ENCODE measurements around the gene SGCD.

Gene SGCD

DNA sequence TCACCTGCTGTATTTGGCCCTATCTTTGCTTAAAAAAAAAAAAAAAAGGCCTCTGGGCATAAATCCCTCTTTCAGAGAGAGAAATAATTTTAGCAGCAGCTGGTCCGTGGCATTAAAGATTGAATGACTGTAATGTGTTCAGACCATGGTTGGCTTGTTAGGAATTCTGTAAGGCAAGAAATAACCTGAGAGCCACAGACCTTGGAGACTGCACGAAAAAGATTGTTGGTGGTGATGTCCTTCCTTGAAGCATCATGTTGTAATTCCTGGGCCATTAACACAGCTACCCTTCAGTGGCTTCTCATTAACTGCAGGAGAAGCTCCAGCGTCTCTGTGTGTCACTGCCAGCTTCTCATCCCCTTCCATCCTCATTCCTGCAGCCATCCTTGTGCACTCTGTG, 79.0 kb downstream of the SGCD start:
- no peak for DNase-seq

DNA sequence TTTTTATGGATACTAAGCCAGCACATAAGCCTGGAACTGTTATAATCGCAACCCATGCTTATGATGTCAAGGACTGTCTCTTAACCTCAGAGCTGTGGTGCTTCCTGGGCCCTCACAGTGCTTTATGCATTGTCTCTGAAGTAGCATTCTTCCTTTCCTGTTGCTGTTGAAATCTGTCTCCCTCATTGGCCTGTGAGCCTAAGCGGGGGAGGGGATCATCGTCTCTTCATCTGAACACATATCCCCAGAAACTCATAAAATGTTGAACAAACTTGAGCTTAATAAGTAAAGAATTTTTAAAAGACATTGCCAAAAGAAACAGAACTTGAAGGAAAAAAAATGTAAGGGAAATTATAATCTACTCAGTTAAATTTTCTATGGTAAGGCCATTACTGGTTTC, 80.3 kb downstream of the SGCD start:
- no peak for DNase-seq

DNA sequence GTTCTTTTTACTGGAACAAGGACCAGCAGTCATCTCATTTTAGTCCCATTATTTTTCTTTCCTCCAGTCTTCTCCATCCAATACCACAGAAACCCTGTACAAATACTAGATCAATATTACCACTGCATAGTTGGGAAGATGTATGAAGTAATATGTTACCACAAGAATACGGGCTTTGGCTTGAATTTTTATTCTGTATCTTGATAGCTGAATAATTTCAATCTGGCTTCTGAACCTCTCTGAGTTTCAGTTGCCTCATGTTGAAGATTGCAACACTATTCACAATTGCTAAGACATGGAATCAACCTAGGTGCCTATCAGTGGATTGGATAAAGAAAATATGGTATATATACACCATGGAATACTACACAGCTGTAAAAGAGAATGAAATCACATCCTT, 82.9 kb downstream of the SGCD start:
- no peak for DNase-seq

DNA sequence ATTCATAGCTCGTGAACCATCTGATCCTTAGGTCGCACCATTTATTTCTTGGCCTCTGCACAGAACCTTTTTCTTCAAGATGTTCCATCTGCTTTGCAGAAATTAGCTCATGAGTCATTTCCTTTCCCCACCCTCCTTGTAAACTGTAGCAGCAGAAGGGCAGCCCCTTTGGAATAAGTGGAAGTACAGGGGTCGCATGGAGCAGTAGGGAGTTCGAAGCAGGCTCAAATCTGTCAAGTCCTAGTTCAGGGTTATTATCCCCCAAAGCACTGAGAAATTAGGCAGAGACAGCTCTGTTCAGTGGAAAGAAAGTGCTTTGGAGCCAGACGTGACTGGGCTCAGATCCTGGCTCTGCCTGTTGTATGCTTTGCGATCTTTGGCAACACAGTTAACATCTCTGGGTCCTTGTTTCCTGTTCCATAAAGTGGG, 84.2 kb downstream of the SGCD start:
- no peak for DNase-seq

DNA sequence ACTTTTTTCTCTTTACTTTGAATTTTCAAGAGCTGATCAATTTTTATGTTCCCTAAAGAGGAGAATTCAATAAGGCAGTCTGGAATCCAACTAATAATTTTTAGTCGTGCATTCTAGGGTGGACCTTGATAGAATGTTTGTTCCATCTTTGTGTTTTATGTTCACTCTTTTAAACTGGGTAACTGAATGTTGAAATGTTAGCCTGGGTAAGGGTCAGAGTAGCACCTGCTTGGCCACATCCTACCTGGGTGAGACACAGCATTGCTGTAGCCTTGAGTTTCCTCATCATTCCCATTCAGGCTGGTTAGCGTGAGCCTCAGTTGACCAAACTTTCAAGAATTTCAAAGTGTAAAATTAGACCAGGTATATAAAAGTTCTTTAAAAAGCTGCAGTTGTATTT, 85.0 kb downstream of the SGCD start:
- DNase-seq: no peak

DNA sequence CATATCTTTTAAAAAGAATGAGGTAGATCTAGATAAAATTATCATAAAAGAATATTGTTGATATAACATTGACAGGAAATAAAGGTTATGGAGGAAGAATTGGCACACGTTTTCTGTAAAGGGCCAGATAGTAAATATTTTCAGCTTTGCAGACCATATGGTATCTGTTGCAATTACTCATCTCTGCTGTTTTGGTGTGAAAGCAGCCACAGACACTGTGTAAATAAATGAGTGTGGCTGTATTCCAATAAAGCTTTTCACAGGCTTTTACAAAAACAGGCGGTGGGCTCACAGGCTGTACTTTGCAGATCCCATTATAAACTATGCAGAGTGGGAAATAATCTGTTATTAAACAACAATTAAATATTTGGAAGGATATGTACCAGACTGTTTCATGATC, 87.4 kb downstream of the SGCD start:
- no peak for DNase-seq

DNA sequence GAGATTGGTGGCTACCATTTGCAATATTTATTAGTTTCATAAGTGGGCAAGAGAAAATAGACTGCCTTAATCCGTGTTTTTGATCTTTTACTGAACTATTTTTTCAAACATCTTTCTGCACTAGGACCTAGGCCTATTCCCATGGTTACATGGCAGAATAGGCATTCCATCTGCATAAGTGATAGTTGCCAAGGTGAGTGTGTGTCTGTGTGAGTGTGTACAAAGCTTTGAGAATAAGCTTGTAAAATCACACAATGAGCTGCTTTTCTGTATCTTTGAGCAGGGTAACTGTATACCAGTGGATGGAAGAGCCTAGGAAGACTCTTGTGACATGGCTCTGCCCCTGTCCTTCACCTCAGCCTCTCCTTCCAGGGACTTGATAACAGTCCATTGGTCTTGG, 92.7 kb downstream of the SGCD start:
- no peak for DNase-seq

DNA sequence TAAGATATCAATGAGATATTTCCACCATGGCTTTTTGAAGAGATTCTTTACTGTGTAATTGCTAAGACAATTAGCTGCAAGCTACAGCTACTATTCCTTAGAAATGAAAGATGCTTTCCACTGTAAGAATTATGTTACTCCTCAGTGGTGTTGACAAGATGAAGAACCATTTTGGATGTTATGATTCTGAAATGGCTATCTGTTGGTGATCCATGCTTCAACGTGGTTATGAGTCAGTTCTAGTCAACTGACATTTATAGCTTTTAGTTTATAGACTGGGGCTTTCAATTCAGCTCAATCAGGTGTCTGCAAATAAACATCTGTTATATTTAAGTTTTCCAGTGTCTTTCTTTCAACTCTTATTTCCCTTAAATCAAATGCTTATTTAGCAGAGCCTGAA, 93.7 kb downstream of the SGCD start:
- no peak for DNase-seq

DNA sequence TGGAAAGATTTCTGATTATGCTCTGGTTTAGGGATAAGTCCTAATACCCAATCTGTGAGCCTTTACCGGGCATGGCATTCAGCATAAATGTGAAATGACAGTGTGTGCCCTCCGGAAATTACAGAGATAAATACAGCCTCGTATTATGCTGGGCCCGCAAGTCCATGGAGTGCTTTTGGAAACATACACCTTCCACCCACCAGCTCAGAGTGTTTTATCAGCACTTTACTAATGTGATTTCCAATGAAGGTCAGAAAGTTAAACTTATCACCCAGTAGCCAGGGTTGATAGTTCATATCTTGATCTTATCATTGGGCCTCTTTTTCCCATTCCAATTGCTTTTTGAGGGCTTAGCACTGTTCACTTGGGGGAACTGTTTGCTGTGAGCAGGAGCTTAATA, 94.8 kb downstream of the SGCD start:
- DNase-seq: no peak

DNA sequence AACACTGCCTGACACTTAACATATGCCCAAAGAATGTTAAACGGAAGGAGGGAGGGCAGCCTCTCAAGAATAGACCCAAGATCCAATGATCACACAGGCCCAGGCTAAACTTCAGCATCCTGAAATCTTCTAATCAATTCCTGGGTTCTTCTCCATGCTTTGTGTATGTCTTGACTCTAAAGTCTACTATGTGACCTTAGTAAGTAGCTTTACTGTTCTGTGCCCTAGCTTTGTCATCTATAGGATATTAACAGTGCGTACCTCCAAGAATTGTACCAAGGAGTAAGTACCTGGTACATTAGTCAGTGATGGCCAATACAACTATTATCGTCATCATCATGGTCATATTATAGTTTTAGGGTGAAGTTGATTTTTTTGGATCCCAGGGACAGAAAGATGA, 96.6 kb downstream of the SGCD start:
- DNase-seq: no peak

DNA sequence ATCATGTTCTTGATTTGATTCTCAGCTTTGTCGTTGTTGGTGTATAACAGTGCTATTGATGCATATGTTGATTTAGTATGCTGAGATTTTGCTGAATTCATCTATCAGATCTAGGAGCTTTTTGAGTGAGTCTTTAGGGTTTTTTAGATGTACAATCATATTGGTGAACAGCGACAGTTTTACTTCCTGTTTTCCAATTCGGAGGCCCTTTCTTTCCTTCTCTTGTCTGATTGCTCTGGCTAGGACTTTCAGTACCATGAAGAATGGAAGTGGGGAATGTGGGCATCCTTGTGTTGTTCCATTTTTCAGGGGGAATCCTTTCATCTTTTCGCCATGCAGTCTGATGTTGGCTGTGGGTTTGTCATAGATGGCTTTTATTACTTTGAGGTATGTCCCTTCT, 100.4 kb downstream of the SGCD start:
- no peak for DNase-seq

DNA sequence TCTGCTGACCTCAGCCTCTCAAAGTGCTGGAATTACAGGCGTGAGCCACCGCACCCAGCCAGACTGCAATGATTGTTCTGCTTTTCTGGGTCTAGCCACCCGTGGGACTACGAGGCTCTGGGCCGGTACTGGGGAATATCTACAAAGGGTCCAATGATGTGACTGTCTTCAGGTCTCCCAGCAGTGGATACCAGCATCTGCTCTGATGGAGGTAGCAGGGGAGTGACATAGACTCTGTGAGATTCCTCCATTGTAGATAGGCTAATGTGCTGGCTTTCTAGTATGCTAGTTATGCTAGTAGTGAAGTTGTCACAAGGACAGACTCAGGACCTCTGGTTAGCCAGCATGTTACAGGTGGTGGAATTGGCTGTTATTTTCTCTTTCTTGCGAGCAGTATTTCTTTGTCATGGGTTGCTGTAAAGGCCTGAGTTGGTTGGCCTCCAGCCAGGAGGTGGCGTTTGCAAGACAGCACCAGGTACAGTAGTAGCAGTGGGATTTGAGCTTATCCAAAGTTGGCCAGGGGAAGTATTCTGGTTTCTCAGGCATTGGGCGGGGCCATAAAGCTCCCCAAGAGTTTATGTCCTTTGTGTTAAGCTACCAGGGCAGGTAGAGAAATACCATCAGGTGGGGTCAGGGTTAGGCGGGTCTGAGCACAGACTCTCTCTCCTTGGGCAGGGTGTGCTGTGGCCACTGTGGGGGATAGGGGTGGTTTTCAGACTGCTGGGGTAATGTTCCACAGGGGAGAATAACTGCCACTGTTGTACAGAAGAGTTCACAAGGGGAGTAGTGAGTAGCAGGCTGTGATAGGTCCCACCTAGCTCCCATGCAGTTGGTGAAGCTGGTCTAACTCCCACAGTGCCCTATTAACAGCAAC, 105.2 kb downstream of the SGCD start:
- no peak for DNase-seq

DNA sequence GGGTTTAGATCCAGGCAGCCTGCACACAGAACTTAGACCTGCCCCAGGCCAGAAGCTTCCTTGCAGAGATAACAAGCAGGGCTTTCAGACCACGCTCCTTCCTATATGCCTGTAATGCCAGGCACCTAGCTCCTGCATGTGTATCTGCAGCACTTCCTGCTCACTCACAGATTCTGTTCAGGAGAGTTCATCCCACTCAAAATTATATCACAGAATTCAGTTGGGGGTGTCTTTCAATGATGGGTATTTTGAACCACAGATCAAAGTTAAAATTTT, 105.8 kb downstream of the SGCD start:
- DNase-seq: no peak

DNA sequence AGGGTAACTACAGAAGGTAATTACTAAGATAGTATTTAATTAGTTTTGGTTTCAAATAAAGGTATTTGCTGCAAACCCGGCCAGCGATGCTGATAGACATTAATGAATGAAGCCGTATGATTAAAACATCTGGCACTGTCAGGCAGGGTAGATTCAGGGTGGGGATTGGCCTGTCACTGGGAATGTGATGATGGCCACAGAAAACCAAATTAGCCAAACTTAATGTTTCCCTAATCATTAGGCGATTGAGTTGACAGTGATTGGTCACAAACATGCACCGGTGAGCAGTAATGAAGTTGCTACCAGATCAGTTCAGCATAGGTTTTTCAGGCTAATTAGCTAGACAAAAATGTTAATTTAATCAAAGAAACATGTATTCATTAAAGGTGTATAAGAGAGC, 107.5 kb downstream of the SGCD start:
- DNase-seq: no peak

DNA sequence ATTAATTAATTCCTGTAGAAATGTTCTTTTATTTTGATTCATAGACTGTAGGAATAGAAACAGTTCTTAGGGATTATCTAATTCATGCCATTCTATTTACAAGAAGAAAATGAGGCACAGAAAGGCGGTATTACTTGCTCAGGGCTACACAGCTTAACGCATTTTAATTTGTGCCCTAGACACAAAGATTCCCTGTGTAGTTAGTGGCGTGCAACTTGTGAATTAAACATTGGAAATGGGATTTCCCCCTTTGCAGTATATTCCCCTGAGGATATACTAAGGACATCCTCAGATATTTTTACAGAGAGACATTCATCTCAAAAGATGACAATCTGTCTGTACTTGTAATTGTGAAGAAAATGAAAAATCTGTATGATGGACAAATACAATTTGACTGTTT, 108.1 kb downstream of the SGCD start:
- no peak for DNase-seq

DNA sequence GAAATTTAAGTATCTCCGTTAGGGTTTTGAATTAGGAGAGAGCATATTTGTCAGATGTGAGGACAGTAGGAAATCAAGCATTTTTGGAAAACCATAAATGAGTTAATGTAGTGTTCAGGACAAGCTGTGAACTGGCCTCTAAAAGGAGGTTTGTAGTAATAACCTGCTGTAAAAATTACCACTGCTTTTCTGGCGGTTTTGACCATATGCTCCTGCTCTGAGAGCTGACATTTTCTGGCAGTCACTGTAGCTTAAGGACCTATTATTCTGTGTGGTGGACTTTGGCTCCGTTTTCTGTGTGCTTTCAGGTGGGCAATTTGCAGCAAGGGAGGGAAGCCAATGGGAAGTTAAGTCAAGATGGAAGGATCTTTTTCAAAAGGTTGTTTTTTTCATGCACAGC, 111.1 kb downstream of the SGCD start:
- no peak for DNase-seq

DNA sequence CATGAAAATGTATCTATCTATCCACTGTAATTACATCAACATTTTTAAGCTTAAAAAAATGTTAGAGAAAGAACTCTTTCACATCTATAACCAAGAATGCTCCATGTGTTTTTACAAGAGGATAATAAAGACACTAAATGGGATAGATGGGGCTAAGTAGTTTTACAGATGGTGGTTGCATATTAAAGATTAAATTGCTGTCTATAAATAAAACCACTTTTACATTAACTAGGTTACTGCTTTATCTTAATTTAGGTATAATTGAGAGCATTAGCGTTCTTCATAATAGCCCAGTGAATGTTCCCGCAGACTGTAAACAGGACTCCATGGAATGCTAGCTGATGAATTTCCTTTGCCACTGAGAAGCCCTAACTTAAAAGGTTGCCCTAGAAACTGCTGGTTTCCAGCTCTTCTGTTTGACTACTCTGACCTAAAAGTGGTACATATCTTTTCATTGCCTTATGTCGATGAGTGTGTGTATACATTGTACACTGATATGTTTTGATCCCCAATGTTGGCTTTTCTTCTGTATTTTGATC, 117.9 kb downstream of the SGCD start:
- DNase-seq: no peak

DNA sequence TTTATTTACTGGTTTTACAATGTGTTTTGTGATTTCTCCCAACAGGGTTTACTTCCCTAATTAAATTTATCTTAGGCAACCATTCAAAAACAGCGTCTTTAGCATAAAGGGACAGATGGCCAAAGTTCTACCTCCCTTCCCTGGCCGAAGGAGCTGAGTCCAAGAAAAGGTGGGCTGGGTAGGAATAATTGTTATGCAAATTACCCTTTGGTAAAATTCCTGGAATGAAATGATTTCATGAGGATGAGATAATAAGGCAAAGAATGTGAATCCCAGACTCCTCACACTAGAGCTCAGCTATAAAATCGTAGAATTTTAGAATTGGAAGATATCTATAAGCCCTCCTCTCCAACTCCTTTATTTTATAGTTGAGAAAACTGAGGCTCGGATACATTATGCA, 119.6 kb downstream of the SGCD start:
- DNase-seq: no peak

DNA sequence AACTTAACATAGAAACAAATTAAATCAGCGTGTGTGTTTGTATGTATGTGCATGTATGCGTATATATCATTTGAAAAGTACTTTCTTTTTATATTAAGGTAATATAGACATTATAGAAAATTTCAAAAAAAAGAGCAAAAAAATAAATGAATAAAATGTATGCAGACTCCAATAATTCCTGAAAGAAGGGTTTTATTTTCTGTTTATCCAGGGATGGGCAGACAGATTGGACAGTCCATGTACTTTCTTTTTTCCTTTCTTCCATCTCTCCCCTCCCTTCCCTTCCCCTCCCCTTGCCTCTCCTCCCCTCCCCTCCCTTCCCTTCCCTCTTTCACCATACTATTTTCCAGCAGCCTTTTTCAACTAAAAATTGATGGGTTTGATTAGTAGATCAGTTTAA, 123.8 kb downstream of the SGCD start:
- no peak for DNase-seq

DNA sequence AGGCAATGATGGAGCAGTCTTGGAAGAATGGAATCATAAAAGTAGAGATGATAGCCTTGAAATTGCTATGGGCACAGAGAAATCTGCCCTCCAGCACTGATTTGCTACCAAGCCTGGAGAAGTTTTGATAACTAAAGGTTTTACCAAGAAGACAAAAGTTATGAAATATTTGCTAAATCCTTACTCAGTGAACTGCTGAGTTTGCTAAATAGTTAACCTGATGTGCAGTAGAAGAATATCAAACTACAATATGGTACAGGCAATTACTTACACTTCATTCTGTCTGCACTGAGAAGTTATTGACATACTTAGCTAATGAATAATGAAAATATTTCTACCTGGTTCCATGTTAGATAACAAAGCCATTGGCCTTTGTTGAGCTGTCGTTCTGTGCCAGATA, 124.5 kb downstream of the SGCD start:
- DNase-seq: no peak

DNA sequence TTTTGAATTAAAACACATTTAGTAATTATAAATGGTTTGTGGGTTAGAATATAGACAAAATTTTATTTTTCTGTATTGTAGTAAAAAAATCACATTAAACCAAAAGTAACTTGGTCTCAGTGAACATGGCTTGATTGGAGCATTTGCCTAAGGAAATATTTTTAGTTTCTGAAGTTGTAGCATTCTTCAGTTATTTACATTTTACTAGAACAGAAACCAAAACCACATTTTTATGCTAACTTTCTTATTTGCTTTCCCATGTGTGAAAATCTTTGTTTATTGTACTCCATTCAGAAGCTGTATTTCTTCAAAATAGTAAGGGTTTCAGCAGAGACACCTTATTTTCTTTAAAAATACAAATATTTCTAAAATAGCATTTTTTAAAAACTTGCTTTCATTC, 129.9 kb downstream of the SGCD start:
- no peak for DNase-seq

DNA sequence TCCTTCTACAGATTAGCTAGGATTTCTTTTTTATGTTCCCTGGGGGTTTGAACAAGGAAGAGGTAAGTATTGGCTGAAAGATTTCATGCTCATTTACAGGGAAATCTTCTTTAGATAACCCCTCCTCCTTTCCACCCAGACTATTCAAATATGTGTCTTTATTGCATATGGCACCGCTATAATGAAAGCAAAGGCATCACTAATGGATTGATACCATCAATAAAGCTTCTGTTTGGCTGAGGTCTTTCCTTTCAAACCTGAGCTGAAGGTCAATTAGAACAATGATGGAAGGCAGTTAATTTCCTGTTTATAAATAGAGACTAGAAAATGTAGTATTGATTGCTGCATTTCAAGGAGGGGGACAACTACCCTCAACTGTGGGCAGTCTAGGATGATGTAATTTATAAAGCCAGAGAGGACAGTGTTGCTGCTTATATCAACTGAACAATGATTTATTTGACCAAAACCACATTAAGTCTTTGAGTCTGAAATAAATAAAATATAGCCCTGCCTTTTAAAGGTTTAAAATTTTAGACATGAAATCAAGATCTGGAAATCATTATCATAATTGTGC, 132.9 kb downstream of the SGCD start:
- DNase-seq: no peak

DNA sequence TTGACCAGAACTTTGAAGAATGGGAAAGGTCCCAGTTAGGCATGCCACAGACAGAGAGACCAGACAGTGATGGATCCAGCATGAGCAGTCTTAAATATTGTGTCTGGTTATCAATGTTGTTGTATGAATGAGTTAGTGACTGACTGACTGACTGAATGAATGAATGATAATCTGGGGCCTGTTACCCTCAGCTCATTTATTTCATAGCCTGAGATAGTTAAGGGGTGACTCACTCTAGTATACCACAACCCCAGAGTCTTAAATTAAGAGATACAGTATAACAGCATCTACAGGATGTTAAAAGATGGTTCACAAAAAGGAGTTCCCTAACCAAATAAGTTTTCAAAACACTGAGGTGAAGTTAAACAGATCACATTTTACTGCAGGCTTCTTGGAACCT, 133.5 kb downstream of the SGCD start:
- no peak for DNase-seq

DNA sequence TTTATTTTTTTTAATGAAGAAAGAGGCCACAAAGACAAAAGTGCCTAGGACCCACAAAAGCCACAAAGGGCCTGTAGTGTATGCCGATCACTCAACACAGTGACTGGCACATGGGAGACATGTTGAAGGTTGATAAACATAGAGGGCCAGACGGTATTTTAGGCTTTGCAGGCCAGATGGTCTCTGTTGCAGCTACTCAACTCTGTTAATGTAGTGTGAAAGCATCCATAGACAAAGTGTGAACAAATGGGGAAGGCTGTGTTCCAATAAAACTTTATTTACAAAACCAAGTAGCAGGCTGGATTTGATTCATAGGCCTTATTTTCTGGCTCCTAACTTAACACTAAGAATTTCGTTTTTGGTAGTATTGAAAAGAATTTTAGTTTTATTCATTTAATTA, 139.9 kb downstream of the SGCD start:
- no peak for DNase-seq

DNA sequence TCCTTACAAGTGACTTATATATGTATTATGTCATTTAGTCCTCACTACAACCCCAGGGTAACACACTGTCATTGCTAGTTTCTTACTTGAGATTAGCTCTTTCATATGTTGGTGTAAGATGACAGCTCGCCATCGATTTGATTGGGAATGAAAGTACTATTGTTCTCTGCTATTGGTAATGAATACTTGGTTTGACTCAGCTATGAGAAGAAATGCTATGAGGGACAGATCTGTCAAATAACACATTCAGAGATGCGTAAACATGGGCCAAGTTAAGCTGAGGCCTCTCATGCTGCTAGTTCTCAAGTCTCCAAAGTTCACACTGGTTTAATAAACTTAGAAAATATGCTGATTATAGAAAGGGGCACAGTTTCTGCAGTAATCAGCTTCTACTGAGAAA, 142.7 kb downstream of the SGCD start:
- DNase-seq: no peak

Measured in NCI-H187 treated with DMSO at 0.1 percent for 48 hours (cell line).